Measurements from ENCODE around the gene RAPGEF1.

The RAPGEF1 gene

DNA sequence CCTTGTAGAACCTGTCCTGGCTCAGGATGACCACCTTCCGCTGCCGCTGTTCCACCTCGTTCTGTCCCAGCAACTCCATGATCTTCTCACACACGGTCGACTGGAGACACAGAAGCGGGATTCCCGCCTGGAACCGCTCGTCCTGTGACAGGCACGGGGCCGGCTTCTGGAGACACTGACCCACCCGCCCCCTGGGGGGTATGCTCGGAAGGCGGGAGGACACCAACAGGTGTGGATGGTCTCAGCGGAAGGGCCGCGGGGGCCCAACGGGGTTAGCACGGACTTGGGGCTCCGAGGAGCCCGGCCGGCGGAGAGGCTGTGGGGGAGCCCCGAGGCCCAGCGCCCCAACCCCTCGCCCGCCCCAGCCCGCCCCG, 209.3 kb downstream of the RAPGEF1 start:
- TF ChIP-seq ZBTB7A (IDR thresholded peaks at IDR 0.05; ENCODE audit: low read depth), result 0 out of 2 replicates have a peak, but pooled peaks have one; percentile 65
- no peak for TF ChIP-seq FOXM1 (IDR thresholded peaks at IDR 0.05; ENCODE audit: borderline replicate concordance, low read depth)

DNA sequence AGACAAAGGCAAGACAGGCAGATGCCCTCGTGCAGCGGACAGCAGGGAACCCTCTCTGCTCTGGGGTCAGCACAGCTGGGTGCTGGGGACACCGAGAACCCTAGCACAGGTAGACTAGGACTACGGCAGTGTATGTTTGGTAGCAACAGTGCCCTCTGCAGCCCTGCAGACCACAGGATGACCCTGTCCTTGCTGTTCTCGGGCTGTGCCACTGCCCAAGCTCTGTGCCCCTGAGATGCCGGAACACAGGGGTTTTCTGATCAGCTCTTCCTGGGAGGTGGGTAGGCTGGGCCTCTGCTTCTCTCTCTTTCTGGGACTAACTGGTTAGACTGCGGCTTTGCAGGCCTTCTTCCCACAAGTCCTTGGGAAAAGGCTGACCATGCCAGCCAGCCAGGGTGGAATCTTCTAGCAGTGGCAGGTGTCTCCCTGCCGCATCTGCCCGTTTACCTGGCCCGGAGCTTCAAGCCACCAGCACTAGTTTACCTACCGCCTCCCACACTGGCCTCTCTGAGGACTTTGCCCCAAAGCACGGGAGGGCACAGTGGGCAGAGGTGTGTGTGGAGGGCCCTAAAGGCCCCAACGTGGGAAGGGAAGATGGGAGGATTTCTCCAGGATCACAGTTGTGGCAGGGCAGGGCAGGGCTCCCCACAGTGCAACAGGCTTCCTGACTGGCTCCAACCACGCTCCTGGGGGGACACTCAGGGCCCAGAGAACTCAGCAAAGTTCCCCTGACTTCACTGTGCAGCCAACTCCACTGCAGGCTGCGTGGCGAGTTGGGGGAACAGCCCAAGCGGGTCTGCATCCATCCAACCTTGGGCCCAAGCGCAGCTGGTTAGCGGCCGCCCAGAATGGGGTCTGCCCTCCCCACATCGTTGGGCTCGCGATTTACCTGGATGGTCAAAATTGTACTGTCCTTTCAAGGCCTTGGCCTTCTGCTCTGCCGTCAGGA, 210.0 kb downstream of the RAPGEF1 start:
- TF ChIP-seq, protein P1, sequence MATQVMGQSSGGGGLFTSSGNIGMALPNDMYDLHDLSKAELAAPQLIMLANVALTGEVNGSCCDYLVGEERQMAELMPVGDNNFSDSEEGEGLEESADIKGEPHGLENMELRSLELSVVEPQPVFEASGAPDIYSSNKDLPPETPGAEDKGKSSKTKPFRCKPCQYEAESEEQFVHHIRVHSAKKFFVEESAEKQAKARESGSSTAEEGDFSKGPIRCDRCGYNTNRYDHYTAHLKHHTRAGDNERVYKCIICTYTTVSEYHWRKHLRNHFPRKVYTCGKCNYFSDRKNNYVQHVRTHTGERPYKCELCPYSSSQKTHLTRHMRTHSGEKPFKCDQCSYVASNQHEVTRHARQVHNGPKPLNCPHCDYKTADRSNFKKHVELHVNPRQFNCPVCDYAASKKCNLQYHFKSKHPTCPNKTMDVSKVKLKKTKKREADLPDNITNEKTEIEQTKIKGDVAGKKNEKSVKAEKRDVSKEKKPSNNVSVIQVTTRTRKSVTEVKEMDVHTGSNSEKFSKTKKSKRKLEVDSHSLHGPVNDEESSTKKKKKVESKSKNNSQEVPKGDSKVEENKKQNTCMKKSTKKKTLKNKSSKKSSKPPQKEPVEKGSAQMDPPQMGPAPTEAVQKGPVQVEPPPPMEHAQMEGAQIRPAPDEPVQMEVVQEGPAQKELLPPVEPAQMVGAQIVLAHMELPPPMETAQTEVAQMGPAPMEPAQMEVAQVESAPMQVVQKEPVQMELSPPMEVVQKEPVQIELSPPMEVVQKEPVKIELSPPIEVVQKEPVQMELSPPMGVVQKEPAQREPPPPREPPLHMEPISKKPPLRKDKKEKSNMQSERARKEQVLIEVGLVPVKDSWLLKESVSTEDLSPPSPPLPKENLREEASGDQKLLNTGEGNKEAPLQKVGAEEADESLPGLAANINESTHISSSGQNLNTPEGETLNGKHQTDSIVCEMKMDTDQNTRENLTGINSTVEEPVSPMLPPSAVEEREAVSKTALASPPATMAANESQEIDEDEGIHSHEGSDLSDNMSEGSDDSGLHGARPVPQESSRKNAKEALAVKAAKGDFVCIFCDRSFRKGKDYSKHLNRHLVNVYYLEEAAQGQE (IDR thresholded peaks at IDR 0.05; ENCODE audit: low read depth), result no peak
- TF ChIP-seq RAD21 (IDR thresholded peaks at IDR 0.05; ENCODE audit: low read depth), result no peak
- TF ChIP-seq CREB1 (IDR thresholded peaks at IDR 0.05; ENCODE audit: low read depth), result no peak
- TF ChIP-seq, protein P2, sequence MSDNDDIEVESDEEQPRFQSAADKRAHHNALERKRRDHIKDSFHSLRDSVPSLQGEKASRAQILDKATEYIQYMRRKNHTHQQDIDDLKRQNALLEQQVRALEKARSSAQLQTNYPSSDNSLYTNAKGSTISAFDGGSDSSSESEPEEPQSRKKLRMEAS (IDR thresholded peaks at IDR 0.05), result no peak
- TF ChIP-seq TEAD4 (IDR thresholded peaks at IDR 0.05), result no peak
- no peak for TF ChIP-seq NFIC (IDR thresholded peaks at IDR 0.05)
- no peak for TF ChIP-seq FOXM1 (IDR thresholded peaks at IDR 0.05; ENCODE audit: borderline replicate concordance, low read depth)
- TF ChIP-seq YY1 (IDR thresholded peaks at IDR 0.05; ENCODE audit: low read depth), result no peak
- TF ChIP-seq, protein P3, sequence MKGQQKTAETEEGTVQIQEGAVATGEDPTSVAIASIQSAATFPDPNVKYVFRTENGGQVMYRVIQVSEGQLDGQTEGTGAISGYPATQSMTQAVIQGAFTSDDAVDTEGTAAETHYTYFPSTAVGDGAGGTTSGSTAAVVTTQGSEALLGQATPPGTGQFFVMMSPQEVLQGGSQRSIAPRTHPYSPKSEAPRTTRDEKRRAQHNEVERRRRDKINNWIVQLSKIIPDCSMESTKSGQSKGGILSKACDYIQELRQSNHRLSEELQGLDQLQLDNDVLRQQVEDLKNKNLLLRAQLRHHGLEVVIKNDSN (IDR thresholded peaks at IDR 0.05), result no peak
- TF ChIP-seq TAF1 (IDR thresholded peaks at IDR 0.05; ENCODE audit: low read depth), result no peak
- TF ChIP-seq CEBPB (IDR thresholded peaks at IDR 0.05), result no peak
- TF ChIP-seq EP300 (IDR thresholded peaks at IDR 0.05; ENCODE audit: borderline replicate concordance), result no peak
- no peak for TF ChIP-seq ZBTB7A (IDR thresholded peaks at IDR 0.05; ENCODE audit: low read depth)
- TF ChIP-seq EGR1 (IDR thresholded peaks at IDR 0.05), result no peak
- no peak for TF ChIP-seq TCF12 (IDR thresholded peaks at IDR 0.05; ENCODE audit: low read depth)

DNA sequence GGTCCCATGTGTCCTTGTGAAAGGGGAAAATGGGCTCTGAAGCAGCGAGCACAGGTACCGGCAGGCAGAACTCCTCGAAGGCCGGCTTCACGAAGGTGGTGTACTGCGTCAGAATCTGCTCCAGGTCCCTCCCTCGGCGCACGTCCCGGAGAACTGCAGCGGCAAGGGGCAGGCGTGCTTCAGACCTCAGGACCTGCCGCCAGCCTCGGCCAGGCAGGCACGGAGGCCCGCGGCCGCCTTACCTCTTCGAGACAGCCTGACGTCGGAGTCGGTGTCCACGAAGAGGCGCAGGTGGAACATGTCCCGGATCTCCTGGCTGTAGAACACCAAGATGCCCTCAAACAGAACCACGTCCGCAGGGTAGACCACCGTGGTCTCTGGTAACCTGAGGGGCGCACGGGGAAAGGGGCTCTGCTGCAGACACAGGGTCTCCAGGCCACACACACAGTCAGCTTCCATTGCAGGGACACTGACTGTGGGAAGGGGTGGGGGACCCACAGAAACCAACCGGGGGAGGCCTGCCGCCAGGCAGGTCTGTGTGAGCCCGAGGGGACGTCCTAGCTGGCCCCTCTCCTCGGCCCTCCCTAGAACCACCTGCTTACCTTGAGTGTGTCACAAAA, 210.9 kb downstream of the RAPGEF1 start:
- TF ChIP-seq, protein P2 (IDR thresholded peaks at IDR 0.05), result no peak
- TF ChIP-seq RAD21 (IDR thresholded peaks at IDR 0.05; ENCODE audit: low read depth) (no peak), YY1 (IDR thresholded peaks at IDR 0.05; ENCODE audit: low read depth) (no peak), TEAD4 (IDR thresholded peaks at IDR 0.05) (no peak), ZBTB7A (IDR thresholded peaks at IDR 0.05; ENCODE audit: low read depth) (no peak), CEBPB (IDR thresholded peaks at IDR 0.05) (no peak), NFIC (IDR thresholded peaks at IDR 0.05) (no peak), EGR1 (IDR thresholded peaks at IDR 0.05) (no peak), TCF12 (IDR thresholded peaks at IDR 0.05; ENCODE audit: low read depth) (no peak), EP300 (IDR thresholded peaks at IDR 0.05; ENCODE audit: borderline replicate concordance) (no peak), CREB1 (IDR thresholded peaks at IDR 0.05; ENCODE audit: low read depth) (no peak), FOXM1 (IDR thresholded peaks at IDR 0.05; ENCODE audit: borderline replicate concordance, low read depth) (no peak), TAF1 (IDR thresholded peaks at IDR 0.05; ENCODE audit: low read depth) (no peak)
- TF ChIP-seq, protein P3 (IDR thresholded peaks at IDR 0.05), result no peak
- TF ChIP-seq, protein P1 (IDR thresholded peaks at IDR 0.05; ENCODE audit: low read depth), result no peak

DNA sequence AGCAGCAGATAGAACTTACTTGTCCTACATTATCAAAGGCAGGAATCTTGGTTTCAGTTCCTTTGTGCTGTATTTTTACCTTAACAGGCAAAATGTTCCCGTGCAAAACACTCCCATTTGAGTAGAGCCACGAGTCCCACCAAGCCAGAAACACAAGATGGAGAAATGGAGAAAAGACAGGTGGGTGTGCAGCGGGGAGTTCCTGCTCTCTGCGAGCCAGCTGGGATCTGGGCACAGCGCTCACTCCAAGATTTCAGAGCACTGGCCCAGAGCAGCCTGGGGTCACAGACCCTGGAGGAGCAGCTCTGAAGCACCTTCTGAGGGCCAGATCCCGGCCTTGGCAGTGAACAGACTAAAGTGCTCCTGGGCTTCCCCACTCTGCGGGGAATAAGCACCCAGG, 211.7 kb downstream of the RAPGEF1 start:
- no peak for TF ChIP-seq NFIC (IDR thresholded peaks at IDR 0.05)
- no peak for TF ChIP-seq TCF12 (IDR thresholded peaks at IDR 0.05; ENCODE audit: low read depth)
- no peak for TF ChIP-seq CREB1 (IDR thresholded peaks at IDR 0.05; ENCODE audit: low read depth)
- no peak for TF ChIP-seq TEAD4 (IDR thresholded peaks at IDR 0.05)
- no peak for TF ChIP-seq FOXM1 (IDR thresholded peaks at IDR 0.05; ENCODE audit: borderline replicate concordance, low read depth)
- no peak for TF ChIP-seq TAF1 (IDR thresholded peaks at IDR 0.05; ENCODE audit: low read depth)
- TF ChIP-seq EP300 (IDR thresholded peaks at IDR 0.05; ENCODE audit: borderline replicate concordance), result no peak
- TF ChIP-seq EGR1 (IDR thresholded peaks at IDR 0.05), result no peak
